IMR-90 (cell line): ENCODE data around the gene SPDEF. TPM values are rescaled to one million over a fixed set of nuclear protein-coding genes. Genes with fewer than 3 reads are reported as not detected.

ENCODE experiments used
- ATAC-seq: fragments of 200-7000 bp; cut with Tn5 transposase; 2 replicates; pipeline ENCODE4 v1.9.1; 2020; ENCODE audit warnings: low read depth, mild to moderate bottlenecking, moderate library complexity
- BruUV-seq: library from RNA; stranded (reverse); fragments of 400-500 nt; replicated peaks from 2 replicates; lab custom pipeline; 2021; lab: Mats Ljungman, UMichigan
- CTCF ChIA-PET: fragments of 300-600 bp; formaldehyde crosslinking; extraction: SDS; loops from one replicate; lab custom pipeline; 2021; ENCODE audit warnings: antibody characterized with exemption; lab: Yijun Ruan, JAX
- POLR2A ChIA-PET: fragments of 300-600 bp; sonication (Branson Sonifier 250); formaldehyde crosslinking; loops from one replicate; lab custom pipeline; 2022; ENCODE audit warnings: antibody characterized with exemption; ENCODE audit not compliant: unreplicated experiment; lab: Charles Lee
- DNase-seq: peaks from one replicate; pipeline ENCODE4 v3.0.0; 2013
- H2AFZ ChIP-seq: replicated peaks from 2 replicates; pipeline ENCODE3; 2013; ENCODE audit warnings: low read length, mild to moderate bottlenecking; ENCODE audit not compliant: poor library complexity
- H2AK5ac ChIP-seq: 2 replicates; pipeline ENCODE4 v1.6.1; 2013; ENCODE audit warnings: low read depth, low read length, inconsistent platforms
- H2AK9ac ChIP-seq: replicated peaks from 2 replicates; pipeline ENCODE3; 2013; ENCODE audit warnings: mild to moderate bottlenecking, low read depth, low read length, moderate library complexity; ENCODE audit not compliant: poor library complexity
- H2BK120ac ChIP-seq: 2 replicates; pipeline ENCODE4 v1.6.1; 2013; ENCODE audit warnings: low read depth, low read length, inconsistent platforms
- H2BK15ac ChIP-seq: 3 replicates; pipeline ENCODE4 v1.6.1; 2013; ENCODE audit warnings: low read depth, low read length, inconsistent platforms
- H2BK20ac ChIP-seq: 2 replicates; pipeline ENCODE4 v1.6.1; 2013; ENCODE audit warnings: low read depth, mild to moderate bottlenecking, inconsistent platforms, low read length, moderate library complexity
- H2BK5ac ChIP-seq: 2 replicates; pipeline ENCODE4 v1.6.1; 2013; ENCODE audit warnings: mild to moderate bottlenecking, low read depth, low read length, inconsistent platforms; ENCODE audit not compliant: poor library complexity, severe bottlenecking
- H3K14ac ChIP-seq: replicated peaks from 2 replicates; pipeline ENCODE4 v1.6.1; 2013; ENCODE audit warnings: low read depth, low read length, inconsistent platforms
- H3K18ac ChIP-seq: 2 replicates; pipeline ENCODE4 v1.6.1; 2013; ENCODE audit warnings: low read depth, low read length, control low read depth
- H3K23ac ChIP-seq: 2 replicates; pipeline ENCODE4 v1.6.1; 2013; ENCODE audit warnings: low read depth, low read length, inconsistent platforms
- H3K27ac ChIP-seq: 2 replicates; pipeline ENCODE4 v1.5.1; 2013; ENCODE audit warnings: mild to moderate bottlenecking, control low read depth, low read length; ENCODE audit not compliant: insufficient read depth
- H3K27me3 ChIP-seq: 2 replicates; pipeline ENCODE4 v1.6.1; 2013; ENCODE audit warnings: low read length; ENCODE audit not compliant: control insufficient read depth, insufficient read depth
- H3K36me3 ChIP-seq: 2 replicates; pipeline ENCODE4 v1.6.1; 2013; ENCODE audit warnings: low read length, mixed read lengths; ENCODE audit not compliant: control insufficient read depth, insufficient read depth
- H3K4ac ChIP-seq: 2 replicates; pipeline ENCODE4 v1.6.1; 2013; ENCODE audit warnings: low read depth, low read length, inconsistent platforms
- H3K4me1 ChIP-seq: 2 replicates; pipeline ENCODE4 v1.6.1; 2013; ENCODE audit warnings: low read length, mixed read lengths; ENCODE audit not compliant: control insufficient read depth, insufficient read depth
- H3K4me2 ChIP-seq: 2 replicates; pipeline ENCODE4 v1.6.1; 2013; ENCODE audit warnings: low read depth, mild to moderate bottlenecking, control low read depth, low read length, moderate library complexity
- H3K4me3 ChIP-seq: 2 replicates; pipeline ENCODE4 v1.5.1; 2013; ENCODE audit warnings: low read depth, mild to moderate bottlenecking, control low read depth, low read length, moderate library complexity; ENCODE audit not compliant: insufficient read depth
- H3K56ac ChIP-seq: 2 replicates; pipeline ENCODE4 v1.6.1; 2013; ENCODE audit warnings: low read length, inconsistent platforms; ENCODE audit not compliant: insufficient read depth; ENCODE audit errors: extremely low read depth
- H3K79me1 ChIP-seq, 2 experiments: 2 replicates each; pipeline ENCODE4 v1.6.1; 2013; ENCODE audit warnings: low read length in 2 of 2, inconsistent platforms in 1 of 2, low read depth in 1 of 2
- H3K9ac ChIP-seq: 2 replicates; pipeline ENCODE4 v1.6.1; 2013; ENCODE audit warnings: low read depth, low read length, control low read depth
- H3K9me1 ChIP-seq: 2 replicates; pipeline ENCODE4 v1.6.1; 2013; ENCODE audit warnings: low read length, inconsistent platforms; ENCODE audit not compliant: insufficient read depth
- H3K9me3 ChIP-seq: 2 replicates; pipeline ENCODE4 v1.6.1; 2013; ENCODE audit warnings: low read length; ENCODE audit not compliant: control insufficient read depth, insufficient read depth
- H4K20me1 ChIP-seq: 2 replicates; pipeline ENCODE4 v1.6.1; 2013; ENCODE audit warnings: low read length, inconsistent platforms; ENCODE audit not compliant: insufficient read depth
- H4K5ac ChIP-seq: 2 replicates; pipeline ENCODE4 v1.6.1; 2013; ENCODE audit warnings: mild to moderate bottlenecking, low read depth, low read length, control low read depth
- H4K8ac ChIP-seq, 2 experiments: 2 replicates each; pipeline ENCODE4 v1.6.1; 2013; ENCODE audit warnings: low read depth in 2 of 2, low read length in 2 of 2, control low read depth in 1 of 2, inconsistent platforms in 1 of 2
- H4K91ac ChIP-seq: 2 replicates; pipeline ENCODE4 v1.6.1; 2013; ENCODE audit warnings: low read depth, low read length, inconsistent platforms; ENCODE audit not compliant: insufficient read depth
- BHLHE40 ChIP-seq: fragments of 150-350 bp; IDR thresholded peaks from 2 replicates; pipeline ENCODE4 v1.6.1; 2016; ENCODE audit warnings: mild to moderate bottlenecking, low read depth, low read length
- CEBPB ChIP-seq: IDR thresholded peaks from 2 replicates; pipeline ENCODE4 v1.6.1; 2012; ENCODE audit warnings: low read depth, low read length, improper control_type of control experiment
- CHD1 ChIP-seq: IDR thresholded peaks from 2 replicates; pipeline ENCODE4 v1.6.1; 2012; ENCODE audit warnings: low read depth, low read length, improper control_type of control experiment
- CTCF ChIP-seq: conservative IDR thresholded peaks from 2 replicates; pipeline ENCODE4 v1.5.1; 2012; ENCODE audit warnings: mild to moderate bottlenecking, low read depth, low read length, improper control_type of control experiment
- FOS ChIP-seq: fragments of 150-350 bp; IDR thresholded peaks from 2 replicates; pipeline ENCODE4 v1.6.1; 2016; ENCODE audit warnings: low read depth, low read length
- MAFK ChIP-seq: IDR thresholded peaks from 2 replicates; pipeline ENCODE4 v1.6.1; 2012; ENCODE audit warnings: low read depth, low read length, improper control_type of control experiment
- MAZ ChIP-seq: IDR thresholded peaks from 2 replicates; pipeline ENCODE4 v1.6.1; 2012; ENCODE audit warnings: low read depth, mild to moderate bottlenecking, low read length, improper control_type of control experiment, moderate library complexity, borderline replicate concordance
- MXI1 ChIP-seq: IDR thresholded peaks from 2 replicates; pipeline ENCODE4 v1.6.1; 2012; ENCODE audit warnings: low read depth, mild to moderate bottlenecking, low read length, moderate library complexity, borderline replicate concordance
- NFE2L2 ChIP-seq: fragments of 150-350 bp; IDR thresholded peaks from 2 replicates; pipeline ENCODE4 v1.6.1; 2016; ENCODE audit warnings: low read depth, mild to moderate bottlenecking, low read length
- RAD21 ChIP-seq: IDR thresholded peaks from 2 replicates; pipeline ENCODE4 v1.6.1; 2012; ENCODE audit warnings: low read length, improper control_type of control experiment
- RCOR1 ChIP-seq: IDR thresholded peaks from 2 replicates; pipeline ENCODE4 v1.6.1; 2012; ENCODE audit warnings: mild to moderate bottlenecking, low read length, improper control_type of control experiment; ENCODE audit not compliant: insufficient replicate concordance
- SMC3 ChIP-seq: fragments of 150-350 bp; IDR thresholded peaks from 2 replicates; pipeline ENCODE4 v1.6.1; 2016; ENCODE audit warnings: low read depth, mild to moderate bottlenecking, antibody characterized with exemption, low read length, moderate library complexity
- USF2 ChIP-seq: fragments of 150-350 bp; IDR thresholded peaks from 2 replicates; pipeline ENCODE4 v1.6.1; 2017; ENCODE audit warnings: mild to moderate bottlenecking, antibody characterized with exemption, low read length, low read depth
- WGBS, 2 experiments: methylation state at CpG; one replicate each; pipeline versions ENCODE4 v1.1.5 to v1.1.7; 2013; ENCODE audit warnings: missing lambda C conversion rate in 2 of 2; ENCODE audit not compliant: insufficient read length in 1 of 2; ENCODE audit errors: extremely low coverage in 2 of 2; 5-methylcytosine and 5-hydroxymethylcytosine counted together
- dilution Hi-C: fragments of 300-500 bp; cut with HindIII; formaldehyde crosslinking; loops from one replicate; pipeline ENCODE4 v1.14.3; 2018; ENCODE audit warnings: low sequenced_read_pairs; ENCODE audit not compliant: unreplicated experiment
- in situ Hi-C: fragments of 300-500 bp; cut with MboI; formaldehyde crosslinking; loops from 3 replicates; pipeline ENCODE4 v1.14.3; 2019; ENCODE audit warnings: low sequenced_read_pairs, inconsistent platforms, mixed read lengths
- intact Hi-C: fragments of 100-400 bp; cut with micrococcal nuclease; formaldehyde crosslinking; loops from 2 replicates; pipeline ENCODE4 v1.10.0; 2022
- polyA plus RNA-seq, 3 experiments: library from polyadenylated mRNA; depleted of rRNA; stranded (reverse); fragments of >200 nt; gene quantifications; 2 replicates each; pipeline ENCODE4 v1.2.3, GENCODE V29; 2012; ENCODE audit warnings: low replicate concordance in 1 of 3
- total RNA-seq: library from RNA; depleted of rRNA; stranded (reverse); fragments of >200 nt; gene quantifications from 2 replicates; pipeline ENCODE4 v1.2.3, GENCODE V29; 2012

The SPDEF gene
- total and polyA plus RNA-seq, 2 of the 4 experiments (the other 2 are of a cell fraction) = 0.05 TPM; not detected in 1

GRCh38 chr6:34589691-34590090 lies 33.6 kb upstream of the SPDEF start:
- Histone ChIP-seq H3K23ac (no peak overlapping the region), H3K36me3 (peaks cover 14% of the 10 kb centered on the region), H3K4me3 (no peak overlapping the region), H4K5ac (no peak overlapping the region), H3K56ac (no peak overlapping the region), H3K79me1 (peaks cover 34 to 89% of the 10 kb centered on the region in 2 experiments), H3K14ac (no peak overlapping the region), H2BK120ac (no peak overlapping the region), H2BK15ac (no peak overlapping the region), H3K18ac (no peak overlapping the region), H4K20me1 (peaks cover 65% of the 10 kb centered on the region), H4K91ac (no peak overlapping the region), H3K9ac (no peak overlapping the region), H2AK5ac (no peak overlapping the region), H3K27ac (no peak overlapping the region), H2AFZ (no peak overlapping the region), H2BK5ac (no peak overlapping the region), H3K4me1 (peaks cover 9% of the 10 kb centered on the region; the same call in 1 of the 2 replicates), H2BK20ac (no peak overlapping the region), H4K8ac (no peak overlapping the region), H3K27me3 (no peaks in the 10 kb centered on the region), H3K9me1 (peaks cover 21% of the 10 kb centered on the region), H3K4ac (no peak overlapping the region), H2AK9ac (no peak overlapping the region), H3K9me3 (no peaks in the 10 kb centered on the region), H3K4me2 (no peak overlapping the region)
- ChIA-PET CTCF (no interaction called here), POLR2A (no interaction called here)
- TF ChIP-seq CTCF (no peak), FOS (no peak), MAZ (no peak), CHD1 (no peak), RAD21 (no peak), BHLHE40 (no peak), CEBPB (no peak), MAFK (no peak), MXI1 (no peak), USF2 (no peak), RCOR1 (no peak), SMC3 (no peak), NFE2L2 (no peak)
- intact Hi-C loops = no loop called here
- TSS peak; percentile 40 for BruUV-seq
- WGBS, 2 experiments = no CpG with 5 or more reads among the region's 5 CpGs
- in situ Hi-C loops = no loop called here
- dilution Hi-C loops = no loop called here
- no peak for ATAC-seq
- no peak for DNase-seq
